AG04450 (cell line): ENCODE measurements around the gene FANCM. TPM values are rescaled to one million over a fixed set of nuclear protein-coding genes. Genes with fewer than 3 reads are reported as not detected.

ENCODE experiments used
- CTCF ChIA-PET: fragments of 300-600, 350-600 bp; formaldehyde crosslinking; extraction: SDS; loops from one replicate; lab custom pipeline; 2022; ENCODE audit warnings: antibody characterized with exemption, inconsistent platforms; lab: Charles Lee
- POLR2A ChIA-PET: fragments of 350-600 bp; formaldehyde crosslinking; extraction: SDS; loops from one replicate; lab custom pipeline; 2021; ENCODE audit warnings: antibody characterized with exemption, inconsistent platforms; lab: Yijun Ruan, JAX
- DNase-seq: peaks from one replicate; pipeline ENCODE4 v3.0.0-alpha.2; 2011; ENCODE audit warnings: low read depth, low spot score
- H3K27ac ChIP-seq: one replicate; pipeline ENCODE4 v1.5.1; 2012; ENCODE audit warnings: low read depth, low read length, control low read depth
- H3K27me3 ChIP-seq: one replicate; pipeline ENCODE4 v1.6.0; 2012; ENCODE audit warnings: low read length; ENCODE audit not compliant: control insufficient read depth, insufficient read depth
- H3K4me3 ChIP-seq: 2 replicates; pipeline ENCODE4 v1.5.1; 2011; ENCODE audit warnings: mild to moderate bottlenecking, low read depth, low read length, control low read depth
- H3K9me3 ChIP-seq: 2 replicates; pipeline ENCODE4 v1.5.1; 2012; ENCODE audit warnings: low read length; ENCODE audit not compliant: control insufficient read depth, insufficient read depth
- CTCF ChIP-seq: IDR thresholded peaks from 2 replicates; pipeline ENCODE4 v1.5.1; 2011; ENCODE audit warnings: low read depth, low read length, control low read depth, inconsistent platforms
- polyA plus RNA-seq: library from polyadenylated mRNA; depleted of rRNA; stranded (reverse); fragments of >200 nt; gene quantifications from 2 replicates; pipeline ENCODE4 v1.2.3, GENCODE V29; 2011

FANCM gene
- polyA plus RNA-seq, 1 experiment: 2.8 TPM

GRCh38 chr14:45181806-45182205 lies 46.1 kb downstream of the FANCM start:
- POLR2A ChIA-PET: no interaction called here
- no peak for DNase-seq
- no peak overlapping the region for H3K27ac ChIP-seq

GRCh38 chr14:45185100-45185814 lies 49.5 kb downstream of the FANCM start:
- Histone ChIP-seq H3K9me3 (no peaks in the 10 kb centered on the region), H3K27ac (no peak overlapping the region), H3K27me3 (no peaks in the 10 kb centered on the region), H3K4me3 (no peak overlapping the region)
- no peak for DNase-seq
- TF ChIP-seq CTCF: no peak
- ChIA-PET POLR2A (no interaction called here), CTCF (no interaction called here)

More at GRCh38 chr14:45181806-45182205, 46.1 kb downstream of the FANCM start:
- CTCF ChIA-PET: no interaction called here
- Histone ChIP-seq H3K9me3 (no peaks in the 10 kb centered on the region), H3K27me3 (no peaks in the 10 kb centered on the region), H3K4me3 (no peak overlapping the region)
- TF ChIP-seq CTCF: no peak

GRCh38 chr14:45194964-45195363 lies 59.2 kb downstream of the FANCM start:
- H3K27ac ChIP-seq: no peak overlapping the region
- TF ChIP-seq CTCF: no peak
- no peak overlapping the region for H3K4me3 ChIP-seq
- H3K9me3 ChIP-seq: no peaks in the 10 kb centered on the region
- DNase-seq: no peak
- POLR2A ChIA-PET: no interaction called here
- CTCF ChIA-PET: no interaction called here
- H3K27me3 ChIP-seq: no peaks in the 10 kb centered on the region

- TF ChIP-seq CTCF: no peak
- Histone ChIP-seq H3K27ac (no peak overlapping the region), H3K27me3 (no peaks in the 10 kb centered on the region), H3K4me3 (no peak overlapping the region), H3K9me3 (no peaks in the 10 kb centered on the region)
- ChIA-PET POLR2A (no interaction called here), CTCF (interaction anchor here (1.3 to 1.8 kb wide), 2 partner anchors 20 kb away, joined by 3 to 7 read pairs; no protein-coding TSS in a partner anchor)
- DNase-seq: no peak
These were observed 62.8 kb downstream of the FANCM start for GRCh38 chr14:45198551-45198950.

- CTCF ChIA-PET: interaction anchor here (1.3 kb wide), 1 partner anchor 19 kb away, joined by 3 read pairs; no protein-coding TSS in a partner anchor
- TF ChIP-seq CTCF: no peak
- POLR2A ChIA-PET: no interaction called here
- H3K4me3 ChIP-seq: no peak overlapping the region
- H3K27ac ChIP-seq: no peak overlapping the region
- DNase-seq: no peak
- no peaks in the 10 kb centered on the region for H3K27me3 ChIP-seq
- no peaks in the 10 kb centered on the region for H3K9me3 ChIP-seq
These were observed 63.5 kb downstream of the FANCM start for GRCh38 chr14:45199230-45199629.
